H1 (cell line): ENCODE results near the gene SLCO4A1. TPM values are rescaled to one million over a fixed set of nuclear protein-coding genes. Genes with fewer than 3 reads are reported as not detected.
A peak's percentile ranks its signal among the peaks of the same experiment; 100 is the strongest.

Experiments
- CTCF ChIA-PET: fragments of 300-600 bp; sonication (Branson Sonifier 250); formaldehyde crosslinking; loops from one replicate; lab custom pipeline; 2021; ENCODE audit not compliant: partially characterized antibody; lab: Charles Lee
- POLR2A ChIA-PET: fragments of 300-600 bp; sonication (Branson Sonifier 250); formaldehyde crosslinking; loops from one replicate; lab custom pipeline; 2021; ENCODE audit warnings: inconsistent platforms; ENCODE audit not compliant: partially characterized antibody; lab: Charles Lee
- DNase-seq, 2 experiments: peaks; one replicate each; pipeline versions ENCODE4 v3.0.0 to v3.0.0-alpha.2; 2010 to 2022; ENCODE audit warnings: low spot score in 2 of 2, low read depth in 1 of 2, mixed read lengths in 1 of 2
- FAIRE-seq: peaks from 2 replicates; lab custom pipeline; 2011; peaks lifted over from hg19 to GRCh38; lab: Jason Lieb, UNC
- H2AFZ ChIP-seq: 2 replicates; pipeline ENCODE4 v1.8.1; 2012; ENCODE audit warnings: low read length, inconsistent platforms
- H2AK5ac ChIP-seq: 2 replicates; pipeline ENCODE4 v1.6.1; 2013; ENCODE audit warnings: low read depth, low read length
- H2BK120ac ChIP-seq: replicated peaks from 2 replicates; pipeline ENCODE3; 2013; ENCODE audit warnings: low read depth, low read length, inconsistent platforms
- H2BK12ac ChIP-seq: 2 replicates; pipeline ENCODE4 v1.6.1; 2013; ENCODE audit warnings: low read depth, low read length
- H2BK15ac ChIP-seq: 2 replicates; pipeline ENCODE4 v1.6.1; 2013; ENCODE audit warnings: low read length
- H2BK20ac ChIP-seq: 2 replicates; pipeline ENCODE4 v1.6.1; 2013; ENCODE audit warnings: low read length
- H2BK5ac ChIP-seq: 2 replicates; pipeline ENCODE4 v1.6.1; 2013; ENCODE audit warnings: low read depth, low read length
- H3K14ac ChIP-seq: 2 replicates; pipeline ENCODE4 v1.6.1; 2013; ENCODE audit warnings: inconsistent platforms; ENCODE audit not compliant: insufficient read length
- H3K18ac ChIP-seq: 2 replicates; pipeline ENCODE4 v1.6.1; 2013; ENCODE audit warnings: low read length; ENCODE audit errors: extremely low read depth
- H3K23ac ChIP-seq: 2 replicates; pipeline ENCODE4 v1.6.1; 2013; ENCODE audit warnings: inconsistent platforms; ENCODE audit not compliant: insufficient read length
- H3K23me2 ChIP-seq: 2 replicates; pipeline ENCODE4 v1.6.1; 2013; ENCODE audit warnings: low read depth, low read length
- H3K27ac ChIP-seq: 2 replicates; pipeline ENCODE4 v1.6.1; 2011; ENCODE audit warnings: low read depth, low read length, inconsistent platforms
- H3K27me3 ChIP-seq, 4 experiments: replicated peaks in 1 of 4; 1 replicate in 1 of 4; 2 replicates in 3 of 4; pipeline versions ENCODE4 v1.6.1 to v1.8.1; 2011 to 2013; ENCODE audit warnings: low read length in 3 of 4, mild to moderate bottlenecking in 3 of 4, inconsistent platforms in 2 of 4, mixed read lengths in 2 of 4, moderate library complexity in 1 of 4; ENCODE audit not compliant: control insufficient read depth in 3 of 4, insufficient read depth in 3 of 4; ENCODE audit errors: extremely low read depth in 1 of 4
- H3K36me3 ChIP-seq, 4 experiments: 2 replicates each; pipeline versions ENCODE4 v1.6.1 to v1.8.1; 2011 to 2013; ENCODE audit warnings: mild to moderate bottlenecking in 4 of 4, low read length in 3 of 4, moderate library complexity in 2 of 4, control low read depth in 1 of 4, inconsistent platforms in 1 of 4; ENCODE audit not compliant: insufficient read depth in 4 of 4, control insufficient read depth in 2 of 4
- H3K4ac ChIP-seq: replicated peaks from 2 replicates; pipeline ENCODE3; 2013; ENCODE audit warnings: low read length, low read depth, mixed read lengths, inconsistent platforms; ENCODE audit not compliant: insufficient read length
- H3K4me1 ChIP-seq, 4 experiments: replicated peaks in 1 of 4; 1 replicate in 1 of 4; 2 replicates in 3 of 4; pipeline versions ENCODE4 v1.6.1 to v1.8.1; 2011 to 2013; ENCODE audit warnings: low read length in 3 of 4, inconsistent platforms in 2 of 4, mixed read lengths in 1 of 4; ENCODE audit not compliant: insufficient read depth in 4 of 4, control insufficient read depth in 3 of 4
- H3K4me2 ChIP-seq, 2 experiments: 2 replicates each; pipeline versions ENCODE4 v1.6.1 to v1.8.1; 2011 to 2013; ENCODE audit warnings: low read depth in 2 of 2, low read length in 2 of 2, control low read depth in 1 of 2, inconsistent platforms in 1 of 2, mild to moderate bottlenecking in 1 of 2; ENCODE audit not compliant: insufficient read depth in 1 of 2
- H3K4me3 ChIP-seq, 4 experiments: fragments of 200-600, 300-600 bp in 1 of 4; sonication (generic), shearing (Covaris generic), sonication (Bioruptor Twin) in 1 of 4; 2 replicates each; pipeline versions ENCODE4 v1.5.1 to v1.8.1; 2011 to 2016; ENCODE audit warnings: low read length in 4 of 4, low read depth in 3 of 4, control low read depth in 2 of 4, inconsistent platforms in 2 of 4, mild to moderate bottlenecking in 2 of 4, mixed read lengths in 1 of 4, moderate library complexity in 1 of 4; ENCODE audit not compliant: insufficient read depth in 2 of 4; ENCODE audit errors: extremely low read depth in 1 of 4
- H3K56ac ChIP-seq: replicated peaks from 2 replicates; pipeline ENCODE3; 2013; ENCODE audit warnings: low read depth, mild to moderate bottlenecking, mixed read lengths, low read length, inconsistent platforms; ENCODE audit not compliant: insufficient read length
- H3K79me1 ChIP-seq: 2 replicates; pipeline ENCODE4 v1.6.1; 2013; ENCODE audit warnings: low read depth, low read length, control low read depth
- H3K79me2 ChIP-seq, 2 experiments: 2 replicates each; pipeline versions ENCODE4 v1.6.1 to v1.8.1; 2012 to 2013; ENCODE audit warnings: low read length in 2 of 2, mild to moderate bottlenecking in 2 of 2, inconsistent platforms in 1 of 2; ENCODE audit not compliant: insufficient read depth in 2 of 2, control insufficient read depth in 1 of 2
- H3K9ac ChIP-seq, 4 experiments: replicated peaks in 1 of 4; 1 replicate in 1 of 4; 2 replicates in 3 of 4; pipeline versions ENCODE4 v1.6.1 to v1.8.1; 2011 to 2013; ENCODE audit warnings: low read depth in 3 of 4, low read length in 3 of 4, control low read depth in 2 of 4, mild to moderate bottlenecking in 2 of 4, moderate library complexity in 2 of 4, inconsistent platforms in 1 of 4; ENCODE audit errors: extremely low read depth in 1 of 4
- H3K9me3 ChIP-seq, 2 experiments: 2 replicates each; pipeline versions ENCODE4 v1.6.1 to v1.8.1; 2012 to 2013; ENCODE audit warnings: mild to moderate bottlenecking in 2 of 2, moderate library complexity in 2 of 2, control low read depth in 1 of 2, inconsistent platforms in 1 of 2, low read depth in 1 of 2, low read length in 1 of 2, mixed read lengths in 1 of 2; ENCODE audit not compliant: insufficient read depth in 2 of 2
- H4K20me1 ChIP-seq, 2 experiments: replicated peaks in 1 of 2; 2 replicates each; pipeline versions ENCODE3 to v1.8.1; 2011 to 2013; ENCODE audit warnings: inconsistent platforms in 2 of 2, low read length in 2 of 2, mild to moderate bottlenecking in 1 of 2; ENCODE audit not compliant: insufficient read depth in 2 of 2, control insufficient read depth in 1 of 2
- H4K5ac ChIP-seq: 2 replicates; pipeline ENCODE4 v1.6.1; 2013; ENCODE audit warnings: low read length, low read depth, mixed read lengths, inconsistent platforms; ENCODE audit not compliant: insufficient read length
- H4K8ac ChIP-seq: 2 replicates; pipeline ENCODE4 v1.8.0; 2013; ENCODE audit warnings: mild to moderate bottlenecking, moderate library complexity, low read length, inconsistent platforms; ENCODE audit not compliant: insufficient read depth; ENCODE audit errors: extremely low read depth
- H4K91ac ChIP-seq: replicated peaks from 2 replicates; pipeline ENCODE3; 2013; ENCODE audit warnings: low read length, mixed read lengths, inconsistent platforms; ENCODE audit not compliant: insufficient read length
- WGBS, 2 experiments: shearing (Covaris generic) in 1 of 2; methylation state at CpG; one replicate each; pipeline versions ENCODE4 v1.1.6 to v1.1.7; 2013 to 2015; ENCODE audit warnings: low lambda C conversion rate in 2 of 2, mixed read lengths in 2 of 2, inconsistent platforms in 1 of 2, low coverage in 1 of 2, missing lambda C conversion rate in 1 of 2; ENCODE audit not compliant: insufficient replicate concordance in 2 of 2, insufficient coverage in 1 of 2, insufficient read length in 1 of 2; ENCODE audit errors: extremely low coverage in 1 of 2, missing lambda C conversion rate in 1 of 2; 5-methylcytosine and 5-hydroxymethylcytosine counted together
- polyA plus RNA-seq, 7 experiments: library from polyadenylated mRNA; depleted of rRNA in 3 of 7; stranded (reverse) in 5 of 7; unstranded in 2 of 7; fragments of >200 nt in 5 of 7; fragments of 200-250 nt in 2 of 7; gene quantifications; 1 replicate in 5 of 7; 2 replicates in 1 of 7; 4 replicates in 1 of 7; pipeline versions ENCODE4 v1.2.1 to v1.2.3, GENCODE V29; 2011 to 2013; ENCODE audit warnings: missing spikeins in 2 of 7, mixed read lengths in 2 of 7
- total RNA-seq: library from RNA; stranded (reverse); fragmentation: NEBNext Ultra II Directional; extraction: Animal tissue kit (Norgen Biotek cat#: 25700); gene quantifications from 2 replicates; pipeline ENCODE4 v1.2.1, GENCODE V29; 2021
- TF ChIP-seq, protein P1 (sequence below): IDR thresholded peaks from 2 replicates; pipeline ENCODE4 v1.6.1; 2012; ENCODE audit warnings: inconsistent platforms
- TF ChIP-seq, protein P2 (sequence below): IDR thresholded peaks from 2 replicates; pipeline ENCODE4 v1.6.1; 2011; ENCODE audit warnings: low read depth, mild to moderate bottlenecking, low read length; ENCODE audit not compliant: insufficient read depth

SLCO4A1 gene
- total and polyA plus RNA-seq, 2 of the 8 experiments (the other 6 are each of a cell fraction or from before 2014, with no cell fraction given) = 10.5 to 18.5 TPM

DNA sequence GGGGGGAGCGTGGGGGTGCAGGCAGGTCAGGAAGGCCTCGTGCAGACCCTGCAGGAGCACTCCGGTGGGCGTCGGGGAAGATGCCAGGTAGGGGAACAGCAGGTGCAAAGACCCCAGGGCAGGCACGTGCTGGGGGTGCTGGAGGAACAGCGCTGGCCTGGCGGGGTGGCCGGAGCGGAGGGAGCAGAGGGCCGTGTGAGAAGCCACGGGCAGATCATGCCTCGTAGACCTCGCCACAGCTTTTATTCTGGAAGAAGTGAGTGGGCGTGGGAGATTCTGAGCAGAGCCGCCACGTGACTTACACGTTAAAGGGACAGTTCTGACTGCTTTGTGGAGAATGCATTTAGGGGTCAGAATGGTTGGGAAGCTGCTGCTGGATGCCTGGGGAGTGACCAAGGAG is 75.6 kb downstream of the SLCO4A1 start:
- Histone ChIP-seq H3K36me3 (no peaks in the 10 kb centered on the region), H3K18ac (no peak overlapping the region), H2BK5ac (no peak overlapping the region), H4K91ac (no peak overlapping the region), H2BK12ac (no peak overlapping the region), H4K5ac (no peak overlapping the region), H4K20me1 (no peaks in the 10 kb centered on the region), H4K8ac (no peak overlapping the region), H3K27ac (no peak overlapping the region), H3K4me3 (no peak overlapping the region), H3K14ac (no peak overlapping the region), H3K79me1 (no peaks in the 10 kb centered on the region), H3K4ac (no peak overlapping the region), H3K4me2 (no peak overlapping the region), H2BK20ac (no peak overlapping the region), H2AFZ (no peak overlapping the region), H2BK120ac (no peak overlapping the region), H3K4me1 (no peaks in the 10 kb centered on the region), H2AK5ac (no peak overlapping the region), H3K56ac (no peak overlapping the region), H3K23me2 (no peaks in the 10 kb centered on the region), H3K9ac (no peak overlapping the region), H3K27me3 (peaks cover 0 to 2% (median 0%) of the 10 kb centered on the region in 4 experiments; a peak in 1 of 7 replicates), H2BK15ac (no peak overlapping the region), H3K79me2 (no peaks in the 10 kb centered on the region), H3K23ac (no peak overlapping the region), H3K9me3 (peaks cover 0 to 12% of the 10 kb centered on the region in 2 experiments; a peak in 1 of 4 replicates)
- no peak for FAIRE-seq
- POLR2A ChIA-PET = interaction anchor here (1.2 kb wide), 1 partner anchor 10 kb away, joined by 4 read pairs; no protein-coding TSS in a partner anchor
- 90% methylated on average over 18 of the region's 18 CpGs; no CpG with 5 or more reads in 1 of the 2 experiments for WGBS, 2 experiments
- TF ChIP-seq, protein P1, sequence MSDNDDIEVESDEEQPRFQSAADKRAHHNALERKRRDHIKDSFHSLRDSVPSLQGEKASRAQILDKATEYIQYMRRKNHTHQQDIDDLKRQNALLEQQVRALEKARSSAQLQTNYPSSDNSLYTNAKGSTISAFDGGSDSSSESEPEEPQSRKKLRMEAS = 0 out of 2 replicates have a peak, but pooled peaks have one; percentile 14
- TF ChIP-seq, protein P2, sequence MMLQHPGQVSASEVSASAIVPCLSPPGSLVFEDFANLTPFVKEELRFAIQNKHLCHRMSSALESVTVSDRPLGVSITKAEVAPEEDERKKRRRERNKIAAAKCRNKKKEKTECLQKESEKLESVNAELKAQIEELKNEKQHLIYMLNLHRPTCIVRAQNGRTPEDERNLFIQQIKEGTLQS = no peak
- DNase-seq = no peak
- CTCF ChIA-PET = interaction anchor here (0.5 to 2.3 kb wide), 4 partner anchors 10 to 602 kb away, joined by 3 to 18 read pairs (median 4); partner anchors contain the start of gene NTSR1
